Left ventricle myocardium inferior (tissue), 1 donor: ENCODE results near the gene ERAP2. TPM values are rescaled to one million over a fixed set of nuclear protein-coding genes. Genes with fewer than 3 reads are reported as not detected.

ENCODE experiments used
- DNase-seq: peaks from one replicate; pipeline ENCODE4 v3.0.0-alpha.2; 2020
- H3K27ac ChIP-seq: fragments of 200-600 bp; replicated peaks from 2 replicates; pipeline ENCODE4 v1.8.0; 2021
- H3K27me3 ChIP-seq: fragments of 200-600 bp; 2 replicates; pipeline ENCODE4 v1.8.0; 2021; ENCODE audit warnings: low read depth
- H3K36me3 ChIP-seq: fragments of 200-600 bp; 2 replicates; pipeline ENCODE4 v1.8.0; 2021
- H3K4me1 ChIP-seq: fragments of 200-600 bp; 2 replicates; pipeline ENCODE4 v1.8.0; 2021
- H3K4me3 ChIP-seq: fragments of 200-600 bp; 2 replicates; pipeline ENCODE4 v1.8.0; 2021; ENCODE audit warnings: mild to moderate bottlenecking, moderate library complexity
- H3K9me3 ChIP-seq: fragments of 200-600 bp; replicated peaks from 2 replicates; pipeline ENCODE4 v1.8.0; 2021
- CTCF ChIP-seq: fragments of 200-600 bp; IDR thresholded peaks from 2 replicates; pipeline ENCODE4 v1.8.0; 2021; ENCODE audit warnings: antibody characterized with exemption, mild to moderate bottlenecking, borderline replicate concordance
- intact Hi-C: fragments of 100-400 bp; cut with micrococcal nuclease; formaldehyde crosslinking; loops from one replicate; pipeline ENCODE4 v1.11.0; 2022
- total RNA-seq: library from RNA; stranded (reverse); fragmentation: NEBNext Ultra II Directional; extraction: Animal tissue kit (Norgen Biotek cat#: 25700); gene quantifications from one replicate; pipeline ENCODE4 v1.2.1, GENCODE V29; 2021
- donor health status: DM: no; HTN: yes; CAD: no; lungs with severe emphysema.

ERAP2 gene
- total RNA-seq, 1 donor from 2014 or later = 6.7 TPM

- H3K4me3 ChIP-seq = no peak overlapping the region
- no peak for DNase-seq
- no peak for TF ChIP-seq CTCF
- no peaks in the 10 kb centered on the region for H3K4me1 ChIP-seq
- peaks cover 54% of the 10 kb centered on the region for H3K36me3 ChIP-seq
- H3K27ac ChIP-seq = no peak overlapping the region
- no peaks in the 10 kb centered on the region for H3K9me3 ChIP-seq
- no peaks in the 10 kb centered on the region for H3K27me3 ChIP-seq
- intact Hi-C loops = no loop called here
Measured at GRCh38 chr5:96901841-96902240, 25.5 kb downstream of the ERAP2 start.

GRCh38 chr5:96902876-96903275, 26.6 kb downstream of the ERAP2 start:
- no peak overlapping the region for H3K4me3 ChIP-seq
- no peaks in the 10 kb centered on the region for H3K4me1 ChIP-seq
- no peaks in the 10 kb centered on the region for H3K27me3 ChIP-seq
- peaks cover 51% of the 10 kb centered on the region for H3K36me3 ChIP-seq
- H3K27ac ChIP-seq = no peak overlapping the region
- H3K9me3 ChIP-seq = no peaks in the 10 kb centered on the region
- no peak for DNase-seq
- TF ChIP-seq CTCF = no peak
- intact Hi-C loops = no loop called here

- no peak overlapping the region for H3K27ac ChIP-seq
- no peak overlapping the region for H3K4me3 ChIP-seq
- no peak for TF ChIP-seq CTCF
- intact Hi-C loops = no loop called here
- no peaks in the 10 kb centered on the region for H3K9me3 ChIP-seq
- H3K27me3 ChIP-seq = no peaks in the 10 kb centered on the region
- no peaks in the 10 kb centered on the region for H3K4me1 ChIP-seq
- H3K36me3 ChIP-seq = peaks cover 51% of the 10 kb centered on the region
- no peak for DNase-seq
Measured at GRCh38 chr5:96903300-96903699, 27.0 kb downstream of the ERAP2 start.

- H3K27ac ChIP-seq = no peak overlapping the region
- H3K9me3 ChIP-seq = no peaks in the 10 kb centered on the region
- no peaks in the 10 kb centered on the region for H3K4me1 ChIP-seq
- no peaks in the 10 kb centered on the region for H3K27me3 ChIP-seq
- no peak for TF ChIP-seq CTCF
- peaks cover 56% of the 10 kb centered on the region for H3K36me3 ChIP-seq
- no peak for DNase-seq
- H3K4me3 ChIP-seq = no peak overlapping the region
- intact Hi-C loops = no loop called here
Measured at GRCh38 chr5:96904054-96904931, 28.0 kb downstream of the ERAP2 start.

GRCh38 chr5:96905864-96906263, 29.6 kb downstream of the ERAP2 start:
- no peaks in the 10 kb centered on the region for H3K9me3 ChIP-seq
- TF ChIP-seq CTCF = no peak
- H3K4me1 ChIP-seq = no peaks in the 10 kb centered on the region
- intact Hi-C loops = no loop called here
- no peak overlapping the region for H3K4me3 ChIP-seq
- H3K27ac ChIP-seq = no peak overlapping the region
- peaks cover 58% of the 10 kb centered on the region for H3K36me3 ChIP-seq
- H3K27me3 ChIP-seq = no peaks in the 10 kb centered on the region
- no peak for DNase-seq
